Cardiac fibroblast (primary cell): ENCODE results near the gene TENT4A.

Experiments
- DNase-seq, 2 donors: peaks; one replicate each; pipeline versions ENCODE4 v3.0.0 to v3.0.0-alpha.2; 2010; ENCODE audit warnings: low read depth in 2 of 2
- H3K4me3 ChIP-seq, 2 donors: replicated peaks in 1 of 2; 1 replicate in 1 of 2; 2 replicates in 1 of 2; pipeline ENCODE4 v1.5.1; 2011; ENCODE audit warnings: low read depth in 2 of 2, low read length in 2 of 2, mild to moderate bottlenecking in 2 of 2, moderate library complexity in 1 of 2
- CTCF ChIP-seq: IDR thresholded peaks from one replicate; pipeline ENCODE4 v1.5.1; 2011; ENCODE audit warnings: low read depth, mild to moderate bottlenecking, low read length, inconsistent platforms

TENT4A gene

GRCh38 chr5:6733411-6734242, 20.4 kb downstream of the TENT4A start:
- no peak for TF ChIP-seq CTCF
- peak overlapping the region in 1 of 2 donors; percentile 43 for H3K4me3 ChIP-seq
- DNase-seq = peak; percentile 66 to 72

- no peak for TF ChIP-seq CTCF
- DNase-seq = peak; percentile 52 to 55
- H3K4me3 ChIP-seq = no peak overlapping the region
These were observed 21.0 kb downstream of the TENT4A start for GRCh38 chr5:6734243-6734700.

GRCh38 chr5:6734781-6735180, 21.5 kb downstream of the TENT4A start:
- no peak for TF ChIP-seq CTCF
- H3K4me3 ChIP-seq = no peak overlapping the region
- no peak for DNase-seq

GRCh38 chr5:6736106-6736505, 22.9 kb downstream of the TENT4A start:
- TF ChIP-seq CTCF = no peak
- DNase-seq = no peak
- no peak overlapping the region for H3K4me3 ChIP-seq

- TF ChIP-seq CTCF = no peak
- DNase-seq = no peak
- no peak overlapping the region for H3K4me3 ChIP-seq
These were observed 23.4 kb downstream of the TENT4A start for GRCh38 chr5:6736524-6737042.

- no peak overlapping the region for H3K4me3 ChIP-seq
- no peak for TF ChIP-seq CTCF
- no peak for DNase-seq
These were observed 24.1 kb downstream of the TENT4A start for GRCh38 chr5:6737043-6737941.
